Erythroblast (primary cell): ENCODE measurements around the gene ERICH2.

Source experiments
- GATA1 ChIP-seq: IDR thresholded peaks from 2 replicates; pipeline ENCODE4 v1.6.1; 2011; ENCODE audit warnings: low read depth, mild to moderate bottlenecking, control low read depth, low read length, moderate library complexity
- POLR2A ChIP-seq: IDR thresholded peaks from 2 replicates; pipeline ENCODE4 v1.6.1; 2011; ENCODE audit warnings: mild to moderate bottlenecking, low read length

DNA sequence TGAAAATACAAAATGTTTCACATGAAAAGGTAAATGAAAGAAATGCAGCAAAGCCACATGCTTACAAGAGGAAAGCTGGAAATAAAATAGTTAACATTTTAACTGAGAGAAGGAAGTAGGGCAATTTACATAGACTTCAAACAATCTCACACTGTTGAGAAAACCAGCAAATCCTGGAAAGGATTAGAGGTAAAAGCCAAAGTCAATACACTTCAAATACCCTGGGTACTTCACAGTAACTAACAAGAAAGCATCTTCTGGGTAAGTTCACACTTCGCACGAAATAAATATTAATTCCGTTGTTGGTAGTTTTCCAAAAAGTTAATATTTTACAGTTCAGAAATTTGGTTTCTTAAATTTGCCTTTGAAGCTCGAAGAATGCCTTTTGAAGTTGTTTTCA lies 3.5 kb upstream of the ERICH2 start:
- TF ChIP-seq POLR2A = no peak
- TF ChIP-seq GATA1 = no peak
